ENCODE data around the gene SH3PXD2A. TPM values are rescaled to one million over a fixed set of nuclear protein-coding genes. Genes with fewer than 3 reads are reported as not detected.

Gene SH3PXD2A
- total RNA-seq, 1 donor from 2014 or later: 51.3 TPM

DNA sequence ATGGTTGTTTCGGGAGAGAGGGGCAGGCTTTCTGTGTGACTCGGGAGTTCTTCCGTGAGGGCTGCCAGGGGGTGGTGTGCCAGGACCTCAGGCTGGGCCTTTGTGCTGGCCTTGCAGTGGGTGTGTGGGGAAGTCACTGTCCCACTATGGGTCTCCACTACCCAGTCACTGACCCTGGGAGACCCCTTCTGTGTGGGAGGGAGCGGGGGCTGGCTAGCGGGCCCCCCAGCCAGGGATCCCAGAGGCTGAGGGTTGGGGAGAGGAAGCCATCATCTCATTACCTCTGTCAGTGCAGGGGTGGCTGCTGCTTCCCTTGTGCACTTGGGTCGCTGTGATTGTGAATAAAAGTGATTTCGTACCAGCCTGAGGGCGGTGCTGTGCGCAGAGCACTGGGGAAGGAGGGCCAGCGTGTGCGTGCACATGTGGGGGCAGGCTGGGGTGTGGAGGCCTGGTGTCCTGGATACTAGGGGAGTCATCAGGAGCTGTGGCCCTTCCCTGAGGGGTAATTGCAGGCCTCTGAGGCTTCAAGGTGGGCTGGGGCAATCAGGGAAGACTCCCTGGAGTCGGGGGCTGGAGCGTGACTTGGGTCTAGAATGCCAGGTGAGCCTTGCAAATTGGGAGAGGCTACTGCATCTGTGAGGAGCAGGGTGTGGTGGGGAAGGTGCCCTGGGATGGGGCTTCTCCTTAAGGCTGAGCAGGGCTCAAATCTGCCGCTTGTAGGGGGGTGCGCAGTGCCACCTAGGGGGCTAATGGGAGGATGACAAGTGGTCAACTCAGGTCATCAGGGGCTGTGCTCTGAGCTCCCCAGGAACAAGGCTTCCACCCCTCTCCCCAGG lies 263.0 kb downstream of the SH3PXD2A start:
- no peak for DNase-seq (ENCODE audit: low spot score)

DNA sequence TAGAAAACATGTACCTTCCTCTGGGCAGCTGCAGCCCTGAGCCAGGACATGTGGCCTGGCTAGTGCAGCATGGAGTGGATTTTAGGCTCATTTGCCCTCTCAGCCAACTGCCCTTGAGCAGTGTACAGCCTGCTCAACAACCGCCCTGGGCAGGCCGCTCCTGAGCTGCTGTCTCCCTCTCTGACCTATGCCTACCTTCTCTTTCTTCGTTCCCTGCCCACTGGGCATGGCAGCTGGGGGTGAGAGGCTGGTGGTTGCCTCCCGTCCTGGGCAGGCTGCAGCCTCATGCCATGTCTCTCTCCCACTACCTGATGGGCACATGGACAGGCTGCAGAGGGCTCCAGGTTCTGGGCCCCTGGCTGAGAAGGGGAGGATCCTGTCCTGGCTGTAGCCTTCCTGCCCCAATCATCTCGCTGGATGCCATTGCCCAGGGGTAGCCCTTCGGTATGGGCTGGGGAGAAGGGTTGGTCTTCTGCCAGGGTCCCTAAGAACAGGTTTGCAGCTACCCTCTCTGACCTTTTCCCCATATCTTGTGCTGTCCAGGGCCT lies 264.6 kb downstream of the SH3PXD2A start:
- DNase-seq (ENCODE audit: low spot score): no peak

DNA sequence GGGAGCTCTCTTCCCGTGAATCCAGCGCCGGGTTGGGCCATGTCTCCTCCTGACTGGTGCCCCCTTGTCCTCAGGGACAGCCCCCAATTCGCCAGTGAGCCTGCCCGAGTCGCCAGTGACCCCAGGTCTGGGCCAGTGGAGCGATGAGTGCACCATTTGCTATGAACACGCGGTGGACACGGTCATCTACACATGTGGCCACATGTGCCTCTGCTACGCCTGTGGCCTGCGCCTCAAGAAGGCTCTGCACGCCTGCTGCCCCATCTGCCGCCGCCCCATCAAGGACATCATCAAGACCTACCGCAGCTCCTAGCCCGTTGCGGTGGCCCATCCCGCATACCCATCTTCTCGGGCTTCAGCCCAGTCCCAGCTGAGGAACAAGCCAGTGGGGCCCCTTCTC lies 265.3 kb downstream of the SH3PXD2A start:
- no peak for DNase-seq (ENCODE audit: low spot score)

DNA sequence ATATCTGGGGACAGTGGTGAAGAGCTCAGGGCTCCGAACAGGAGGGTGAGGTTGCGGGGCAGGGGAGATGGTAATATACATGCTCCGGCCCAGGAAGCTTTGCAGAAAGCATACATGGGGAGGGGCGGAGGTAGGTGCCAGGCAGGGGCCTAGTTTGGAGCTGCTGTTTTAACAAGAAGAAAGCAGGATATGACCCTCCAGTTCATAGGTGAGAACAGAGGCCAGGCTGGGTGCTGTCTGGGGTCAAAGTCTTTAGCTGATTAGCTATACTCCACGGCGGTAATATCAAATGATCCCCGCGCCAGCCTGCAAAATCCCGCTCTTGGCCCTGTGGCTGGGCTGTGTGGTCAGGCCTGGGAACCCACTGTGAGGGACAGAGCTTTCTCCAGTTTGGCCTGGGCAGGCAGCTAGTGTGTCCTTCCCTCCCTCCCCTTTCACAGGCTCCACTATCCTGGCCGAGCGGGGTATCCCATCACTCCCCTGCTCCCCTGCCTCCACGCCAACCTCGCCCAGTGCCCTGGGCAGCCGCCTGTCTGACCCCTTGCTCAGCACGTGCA lies 266.2 kb downstream of the SH3PXD2A start:
- DNase-seq (ENCODE audit: low spot score): no peak

DNA sequence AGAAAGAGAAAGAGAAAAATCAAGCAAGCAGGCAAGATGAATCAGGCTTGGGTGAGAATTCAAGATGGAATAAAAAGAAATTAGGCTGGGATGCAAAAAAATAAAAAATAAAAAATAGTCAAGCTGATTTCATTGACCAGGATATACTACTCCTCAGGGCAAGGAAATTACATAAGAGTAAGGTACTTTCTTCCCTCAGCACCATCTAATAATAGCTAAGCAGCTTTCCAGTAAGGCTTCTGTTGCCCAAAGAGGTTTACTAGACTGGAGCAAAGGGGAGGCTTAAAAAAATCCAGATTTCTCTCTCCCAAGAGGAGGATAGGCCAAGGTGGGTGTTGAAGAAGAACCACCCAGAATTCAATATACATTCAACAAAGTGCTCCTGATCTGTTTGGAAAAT lies 268.3 kb downstream of the SH3PXD2A start:
- DNase-seq (ENCODE audit: low spot score): no peak

DNA sequence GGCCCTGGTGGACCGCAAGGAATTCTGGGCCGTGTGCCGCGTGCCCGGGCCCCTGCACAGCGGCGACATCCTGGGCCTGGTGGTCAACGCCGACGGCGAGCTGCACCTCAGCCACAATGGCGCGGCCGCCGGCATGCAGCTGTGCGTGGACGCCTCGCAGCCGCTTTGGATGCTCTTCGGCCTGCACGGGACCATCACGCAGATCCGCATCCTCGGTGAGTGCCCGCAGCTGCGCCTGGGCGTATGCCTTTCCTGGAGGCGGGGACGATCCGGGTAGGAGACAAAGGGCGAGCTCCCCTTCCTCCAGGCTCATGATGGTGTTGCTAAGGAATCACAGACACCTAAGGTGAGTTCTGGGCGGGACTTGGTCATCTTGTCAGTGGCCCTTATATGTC lies 270.4 kb downstream of the SH3PXD2A start:
- no peak for DNase-seq (ENCODE audit: low spot score)

DNA sequence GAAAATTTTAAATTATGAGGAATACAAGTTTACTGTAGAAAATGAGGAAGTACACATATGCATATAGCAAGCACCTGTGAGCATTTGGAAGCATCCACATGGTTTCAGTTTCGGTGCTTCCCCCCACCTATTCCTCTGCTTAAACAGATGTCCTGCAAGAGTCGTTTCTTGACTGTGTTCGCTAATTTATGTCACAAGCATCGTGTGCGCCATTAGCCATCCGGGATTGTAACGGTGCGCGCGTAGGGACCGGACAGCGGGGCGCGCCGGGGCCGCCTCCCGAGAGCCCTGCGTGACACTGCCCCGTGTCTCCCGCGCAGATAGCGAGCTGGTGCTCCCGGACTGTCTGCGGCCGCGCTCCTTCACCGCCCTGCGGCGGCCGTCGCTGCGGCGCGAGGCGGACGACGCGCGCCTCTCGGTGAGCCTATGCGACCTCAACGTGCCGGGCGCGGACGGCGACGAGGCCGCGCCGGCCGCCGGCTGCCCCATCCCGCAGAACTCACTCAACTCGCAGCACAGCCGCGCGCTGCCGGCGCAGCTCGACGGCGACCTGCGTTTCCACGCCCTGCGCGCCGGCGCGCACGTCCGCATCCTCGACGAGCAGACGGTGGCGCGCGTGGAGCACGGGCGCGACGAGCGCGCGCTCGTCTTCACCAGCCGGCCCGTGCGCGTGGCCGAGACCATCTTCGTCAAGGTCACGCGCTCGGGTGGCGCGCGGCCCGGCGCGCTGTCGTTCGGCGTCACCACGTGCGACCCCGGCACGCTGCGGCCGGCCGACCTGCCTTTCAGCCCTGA lies 271.0 kb downstream of the SH3PXD2A start:
- DNase-seq (ENCODE audit: low spot score): no peak

DNA sequence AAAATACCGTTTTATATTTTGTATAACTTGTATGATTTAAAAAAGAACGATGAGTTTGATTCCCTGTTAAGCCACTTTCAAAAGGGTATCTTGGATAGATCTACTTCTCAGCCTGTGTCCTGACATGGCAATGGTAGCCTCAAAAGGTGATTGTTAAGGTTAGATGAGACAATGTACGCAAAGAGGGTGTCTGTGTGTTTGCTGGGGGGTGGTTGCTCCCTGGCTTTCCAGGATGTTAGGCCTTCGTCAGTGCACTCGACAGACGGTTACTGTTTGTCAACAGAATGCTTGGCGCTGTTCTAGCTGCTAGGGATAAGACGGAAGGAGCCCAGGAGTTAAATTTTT lies 271.5 kb downstream of the SH3PXD2A start:
- DNase-seq (ENCODE audit: low spot score): no peak

DNA sequence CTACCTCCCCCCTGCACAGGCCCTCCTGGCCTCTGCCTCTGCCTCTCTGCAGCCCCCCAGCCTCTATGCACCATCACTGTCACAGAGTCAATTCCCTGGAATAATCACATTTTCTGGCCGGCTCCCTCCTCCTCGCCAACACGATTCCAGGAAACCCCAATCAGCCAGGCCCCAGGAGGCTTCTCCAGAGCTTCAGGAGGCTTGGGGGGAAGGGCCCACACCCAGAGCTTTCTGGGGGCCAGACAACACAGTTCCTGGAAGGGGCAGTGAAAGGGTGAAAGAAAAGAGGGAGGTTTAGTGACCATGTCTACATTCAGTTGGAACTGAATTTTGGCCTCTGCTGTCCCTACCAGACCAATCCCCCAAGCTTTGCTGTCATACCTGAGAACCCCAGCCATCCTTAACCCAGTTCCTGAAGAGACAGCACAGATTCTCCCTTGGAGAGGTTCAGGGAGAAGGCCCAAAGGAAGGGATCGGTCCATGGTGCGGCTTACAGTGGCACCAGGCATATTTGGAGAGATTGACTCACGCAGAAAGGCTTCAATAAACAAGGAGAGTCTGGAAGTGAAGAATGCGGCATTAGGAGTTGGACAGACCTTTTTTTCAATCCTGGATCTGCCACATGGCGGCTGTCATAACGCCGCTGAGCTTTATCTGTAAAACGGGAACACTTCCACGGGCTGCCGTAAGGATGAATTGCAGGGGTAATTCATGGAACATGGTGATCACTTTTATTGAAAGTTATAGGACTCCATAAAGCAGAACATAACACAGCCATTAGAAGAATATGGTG lies 272.8 kb downstream of the SH3PXD2A start:
- no peak for DNase-seq (ENCODE audit: low spot score)

DNA sequence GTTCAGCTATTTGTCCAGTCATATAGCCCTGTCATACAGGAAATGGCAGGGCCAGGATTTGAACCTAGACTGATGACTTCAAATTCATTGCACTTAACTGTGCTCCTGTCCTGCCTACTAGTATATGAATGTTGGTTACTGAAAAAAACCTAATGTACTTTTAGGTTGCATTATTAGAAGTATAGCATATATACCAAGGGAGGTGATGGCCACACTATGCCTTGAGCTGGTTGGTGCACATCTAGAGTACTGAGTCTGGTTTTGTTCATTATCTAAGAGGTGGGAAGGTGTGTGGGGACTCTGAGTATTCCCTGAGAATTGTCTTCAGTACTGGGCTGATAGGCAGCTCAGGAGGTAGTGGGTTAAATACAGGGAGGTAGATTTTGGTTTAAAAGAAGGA lies 273.9 kb downstream of the SH3PXD2A start:
- DNase-seq (ENCODE audit: low spot score): no peak

DNA sequence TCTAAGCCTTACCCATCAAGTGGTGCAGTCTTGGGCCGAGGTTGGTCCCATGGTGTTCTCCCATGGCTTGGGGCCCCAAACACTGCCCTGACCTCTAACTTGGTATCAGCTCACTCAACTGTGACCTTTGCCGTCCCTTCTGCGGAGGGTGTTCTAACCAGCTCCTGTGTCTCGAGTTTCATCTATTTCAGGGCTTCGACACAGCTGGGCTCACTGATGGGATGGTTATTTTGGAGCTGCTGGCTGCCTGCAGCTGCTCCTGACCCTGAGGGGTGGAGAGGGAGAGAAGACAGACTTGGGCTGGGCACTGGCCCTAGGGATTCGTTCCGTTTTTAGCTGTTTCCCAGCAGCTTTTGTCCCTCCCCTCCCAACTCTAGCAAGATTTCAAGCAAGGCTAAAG lies 274.9 kb downstream of the SH3PXD2A start:
- no peak for DNase-seq (ENCODE audit: low spot score)

DNA sequence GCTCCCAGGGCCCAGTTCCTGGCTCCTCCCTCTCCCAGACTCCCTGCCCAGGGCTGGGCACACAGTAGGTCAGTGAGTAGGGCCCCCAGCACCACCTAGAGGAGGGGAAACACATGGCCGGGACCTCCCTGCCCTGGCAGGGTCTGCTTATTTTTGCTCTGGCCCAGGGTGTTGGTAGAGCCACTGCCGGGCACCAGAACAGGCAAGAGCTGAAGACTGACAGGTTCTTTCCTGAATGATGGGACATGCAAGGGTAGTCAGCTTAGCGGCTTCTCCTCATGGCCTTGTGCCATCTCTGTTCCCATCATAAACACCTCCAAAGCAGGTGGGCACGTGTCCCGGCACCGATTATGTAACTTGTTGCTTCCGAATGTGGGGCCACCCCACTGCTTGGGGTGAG lies 275.4 kb downstream of the SH3PXD2A start:
- no peak for DNase-seq (ENCODE audit: low spot score)

DNA sequence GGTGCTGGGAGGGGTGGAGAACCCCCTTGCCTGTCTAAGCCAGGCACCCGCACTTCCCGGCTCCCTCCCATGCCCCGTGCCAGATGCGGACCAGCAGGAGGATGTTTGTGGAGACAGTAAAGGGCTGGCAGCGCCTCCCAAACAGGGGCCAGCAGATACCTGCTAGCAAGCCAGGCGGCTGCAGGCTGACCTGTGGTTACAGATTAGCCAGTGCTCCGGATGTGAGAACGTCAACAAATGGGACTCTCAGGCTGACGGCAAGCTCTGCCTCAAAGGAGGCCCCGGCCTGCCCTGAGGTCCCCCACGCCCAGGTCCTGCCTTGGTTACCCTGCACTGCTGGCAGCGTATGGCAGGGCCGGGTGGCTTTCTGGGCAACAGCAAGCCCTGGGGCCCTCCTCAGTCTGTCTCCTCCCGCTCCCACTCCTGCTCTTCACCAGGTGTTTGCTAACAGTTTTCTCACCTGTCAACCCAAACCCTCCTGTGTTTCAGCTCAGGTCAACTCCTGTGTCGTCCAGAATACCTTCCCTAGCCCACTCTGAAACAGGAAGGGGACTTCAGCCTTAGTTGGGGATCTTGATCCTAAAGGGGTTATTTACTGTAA lies 276.5 kb downstream of the SH3PXD2A start:
- no peak for DNase-seq (ENCODE audit: low spot score)

DNA sequence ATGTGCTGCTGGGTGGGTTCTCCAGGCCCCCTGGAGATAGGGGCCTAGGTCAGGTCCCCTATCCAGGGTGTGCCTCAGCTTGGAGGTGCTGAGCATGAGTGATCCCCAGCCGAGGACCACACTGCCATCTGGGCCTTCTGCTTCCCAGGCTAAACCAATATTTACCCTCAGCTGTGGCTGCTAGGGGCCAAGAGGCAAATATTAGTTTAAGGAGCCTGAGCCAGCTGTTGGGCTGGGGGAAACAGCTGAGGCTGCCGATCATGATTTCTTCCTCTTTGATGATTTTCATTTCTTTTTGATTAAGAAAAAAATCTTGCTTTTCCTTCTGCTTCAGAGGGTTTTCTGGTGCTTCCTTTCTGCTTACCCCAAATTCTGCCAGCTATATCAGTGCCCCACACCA lies 278.5 kb downstream of the SH3PXD2A start:
- DNase-seq (ENCODE audit: low spot score): no peak

DNA sequence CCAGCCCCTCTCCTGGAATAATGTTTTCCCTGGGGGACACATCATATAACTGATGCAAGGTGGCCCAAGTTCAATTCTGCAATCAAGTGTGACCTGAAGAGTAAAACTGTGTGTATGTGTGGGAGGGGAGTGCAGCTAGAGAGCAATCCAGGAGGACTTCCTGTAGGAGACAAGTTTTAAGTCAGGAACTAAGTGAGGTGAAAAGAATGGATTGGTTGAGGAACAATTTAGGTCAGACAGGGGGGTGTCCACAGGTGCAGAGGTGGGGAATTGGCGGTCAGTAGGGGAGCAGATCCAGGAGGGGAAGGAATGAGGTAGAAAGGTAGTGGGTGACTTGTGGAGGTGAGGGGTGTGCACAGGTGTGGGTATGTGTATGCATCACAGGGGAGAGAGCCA lies 279.3 kb downstream of the SH3PXD2A start:
- no peak for DNase-seq (ENCODE audit: low spot score)

DNA sequence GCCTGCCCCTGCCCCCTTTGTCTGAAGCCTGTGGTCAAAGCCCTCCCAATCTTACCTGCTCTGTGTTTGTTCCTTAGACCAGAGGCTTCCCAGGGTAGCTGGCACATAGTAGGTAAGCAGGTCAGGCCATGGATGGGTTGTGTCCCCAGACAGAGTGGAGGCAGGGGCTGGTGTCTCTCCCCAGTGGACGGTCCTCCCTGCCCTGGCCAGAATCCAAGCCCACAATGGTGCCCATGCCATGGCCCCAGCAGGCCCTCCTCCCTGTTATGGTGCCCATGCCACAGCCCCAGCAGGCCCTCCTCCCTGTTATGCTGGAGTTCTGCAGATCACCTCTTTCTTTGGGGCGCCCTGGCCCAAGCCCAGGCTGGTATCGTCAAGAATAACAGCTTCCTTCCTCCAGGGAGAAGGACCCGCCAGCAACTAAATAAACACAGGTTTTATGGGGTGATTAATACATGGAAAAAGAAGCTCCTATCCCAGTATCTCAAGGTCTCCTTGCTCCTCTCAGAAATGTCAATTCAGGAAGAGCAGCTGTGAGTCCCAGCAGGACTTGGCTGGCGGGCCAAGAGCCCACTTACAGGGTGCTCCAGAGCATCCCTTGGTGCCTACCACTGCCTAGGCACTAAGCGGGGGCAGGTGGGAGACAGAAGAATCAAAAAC lies 279.8 kb downstream of the SH3PXD2A start:
- no peak for DNase-seq (ENCODE audit: low spot score)

DNA sequence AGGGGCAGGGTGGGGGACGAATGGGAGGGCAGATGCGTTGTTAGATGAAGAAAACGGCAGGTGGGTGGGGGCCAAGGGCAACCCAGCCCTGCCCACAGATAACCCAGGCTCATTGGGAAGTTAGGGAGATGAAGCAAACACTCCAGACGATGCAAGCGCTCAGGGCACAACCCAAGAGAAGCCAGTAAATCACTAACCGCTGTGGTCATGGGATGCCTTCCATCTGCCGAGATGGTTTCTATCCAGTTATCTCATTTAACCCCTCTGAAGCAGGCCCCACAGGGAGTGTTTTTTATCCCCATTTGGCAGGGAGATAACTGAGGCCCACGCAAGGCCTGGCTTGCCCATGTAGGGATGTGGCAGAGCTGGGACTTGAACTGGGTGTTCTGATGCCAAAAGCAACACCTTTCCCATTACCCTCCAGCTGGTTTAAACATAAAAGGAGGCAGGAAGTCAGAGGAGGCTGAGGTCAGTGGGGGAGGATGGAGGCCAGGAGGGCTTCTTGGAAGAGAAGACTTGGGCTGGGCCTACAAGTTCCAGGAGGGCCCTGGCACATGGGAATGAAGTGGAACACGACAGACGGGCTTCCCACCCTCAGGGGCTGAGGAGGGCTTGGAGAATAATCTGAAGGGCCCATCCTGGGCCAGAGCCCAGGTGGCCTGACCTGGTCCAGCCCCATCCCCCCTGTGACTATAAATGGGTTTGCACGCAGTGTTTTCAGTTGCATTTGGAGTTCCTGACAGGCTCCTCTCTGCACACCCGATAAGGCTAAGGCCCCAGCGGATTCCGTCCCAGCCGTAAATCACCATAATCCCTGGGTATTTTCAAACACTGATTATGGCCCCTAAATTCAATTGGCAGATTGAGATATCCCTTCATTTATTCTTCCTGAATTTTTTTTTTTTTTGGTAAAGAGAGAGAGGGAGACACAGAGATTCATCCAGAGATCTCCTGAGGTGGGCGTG lies 281.0 kb downstream of the SH3PXD2A start:
- DNase-seq (ENCODE audit: low spot score): no peak

DNA sequence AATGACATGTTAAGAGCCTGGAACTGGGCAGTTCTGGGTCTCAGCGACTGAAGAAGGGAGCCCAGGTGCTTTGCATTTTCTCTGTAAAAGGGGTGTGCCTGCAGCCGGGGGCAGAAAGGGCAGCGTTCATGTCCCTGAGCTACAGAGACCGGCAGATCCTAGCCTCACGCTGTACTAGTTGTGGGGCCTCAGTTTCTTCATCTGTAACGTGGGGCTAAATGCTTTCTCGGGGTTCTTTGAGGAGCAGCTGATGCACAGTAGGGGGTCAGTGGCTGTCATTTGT lies 282.2 kb downstream of the SH3PXD2A start:
- no peak for DNase-seq (ENCODE audit: low spot score)

Measured in mesenteric fat pad (tissue), 1 donor.